ELF-1 (cell line): ENCODE measurements around the gene BAX.

Source experiments
- DNase-seq: peaks from one replicate; pipeline ENCODE4 v3.0.0-alpha.2; 2016; ENCODE audit warnings: low read depth, low spot score

Gene BAX

DNA sequence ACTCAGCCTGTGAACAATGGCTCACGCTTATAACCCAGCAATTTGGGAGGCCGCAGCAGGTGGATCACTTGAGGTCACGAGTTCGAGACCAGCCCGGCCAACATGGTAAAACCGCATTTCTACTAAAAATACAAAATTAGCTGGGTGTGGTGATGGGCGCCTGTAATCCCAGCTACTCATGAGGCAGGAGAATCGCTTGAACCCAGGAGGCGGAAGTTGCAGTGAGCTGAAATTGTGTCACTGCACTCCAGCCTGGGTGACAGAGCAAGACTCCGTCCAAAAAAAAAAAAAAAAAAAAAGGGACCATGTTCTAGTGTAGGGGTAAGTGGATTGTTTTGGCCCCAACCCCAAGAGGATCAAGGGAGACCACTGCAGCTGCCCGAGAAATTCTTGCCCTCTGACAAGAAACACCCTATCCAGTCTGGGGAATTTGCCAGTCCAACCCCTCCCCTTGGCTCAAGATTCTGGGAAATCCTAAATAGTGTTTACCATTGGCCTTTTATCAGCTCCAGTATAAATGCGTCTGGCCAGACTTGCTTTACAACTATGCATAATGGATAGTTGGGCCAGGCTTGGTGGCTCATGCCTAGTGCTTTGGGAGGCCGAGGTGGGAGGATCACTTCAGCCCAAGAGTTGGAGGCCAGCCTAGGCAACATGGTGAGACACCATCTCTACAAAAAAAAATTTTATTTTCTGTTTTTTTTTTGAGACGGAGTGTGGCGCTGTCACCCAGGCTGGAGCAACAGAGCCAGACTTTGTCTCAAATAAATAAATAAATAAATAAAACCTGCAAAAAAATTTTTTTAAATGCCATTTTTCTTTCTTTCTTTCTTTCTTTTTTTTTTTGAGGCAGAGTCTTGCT lies 26.3 kb upstream of the BAX start:
- no peak for DNase-seq

GRCh38 chr19:48933382-48933932 lies 21.2 kb upstream of the BAX start, which contains the start of gene DHDH:
DHDH (plus strand) TSS chr19:48933699; CDS start chr19:48933722, 23 bp downstream.
- peak; percentile 94 for DNase-seq

GRCh38 chr19:48934837-48935236 lies 19.8 kb upstream of the BAX start:
- DNase-seq, result peak; percentile 44

GRCh38 chr19:48935864-48936263 lies 18.8 kb upstream of the BAX start:
- no peak for DNase-seq

- no peak for DNase-seq
Observed at GRCh38 chr19:48938256-48938655, 16.4 kb upstream of the BAX start.

DNA sequence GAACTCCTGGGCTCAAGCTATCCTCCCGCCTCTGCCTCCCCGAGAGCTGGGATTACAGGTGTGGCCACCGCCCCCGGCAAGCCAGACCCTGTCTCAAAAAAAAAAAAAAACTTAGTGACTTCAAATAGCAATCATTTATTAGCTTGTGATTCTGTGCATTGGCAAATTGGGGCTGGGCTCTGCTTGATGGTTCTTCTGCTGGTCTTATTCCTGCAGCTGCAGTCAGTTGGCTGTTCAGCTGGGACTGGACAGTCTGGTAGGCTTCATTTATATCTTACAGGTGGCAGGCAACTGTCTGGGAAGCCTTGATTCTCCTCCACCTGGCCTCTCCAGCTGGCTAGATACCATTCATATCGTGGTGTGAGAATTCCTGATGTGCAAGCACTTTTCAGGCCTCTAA lies 13.8 kb upstream of the BAX start:
- no peak for DNase-seq

- DNase-seq, result no peak
Observed at GRCh38 chr19:48943081-48943480, 11.6 kb upstream of the BAX start.

GRCh38 chr19:48945415-48945814 lies 9.3 kb upstream of the BAX start:
- DNase-seq, result no peak

- no peak for DNase-seq
Observed at GRCh38 chr19:48945817-48946216, 8.9 kb upstream of the BAX start.

DNA sequence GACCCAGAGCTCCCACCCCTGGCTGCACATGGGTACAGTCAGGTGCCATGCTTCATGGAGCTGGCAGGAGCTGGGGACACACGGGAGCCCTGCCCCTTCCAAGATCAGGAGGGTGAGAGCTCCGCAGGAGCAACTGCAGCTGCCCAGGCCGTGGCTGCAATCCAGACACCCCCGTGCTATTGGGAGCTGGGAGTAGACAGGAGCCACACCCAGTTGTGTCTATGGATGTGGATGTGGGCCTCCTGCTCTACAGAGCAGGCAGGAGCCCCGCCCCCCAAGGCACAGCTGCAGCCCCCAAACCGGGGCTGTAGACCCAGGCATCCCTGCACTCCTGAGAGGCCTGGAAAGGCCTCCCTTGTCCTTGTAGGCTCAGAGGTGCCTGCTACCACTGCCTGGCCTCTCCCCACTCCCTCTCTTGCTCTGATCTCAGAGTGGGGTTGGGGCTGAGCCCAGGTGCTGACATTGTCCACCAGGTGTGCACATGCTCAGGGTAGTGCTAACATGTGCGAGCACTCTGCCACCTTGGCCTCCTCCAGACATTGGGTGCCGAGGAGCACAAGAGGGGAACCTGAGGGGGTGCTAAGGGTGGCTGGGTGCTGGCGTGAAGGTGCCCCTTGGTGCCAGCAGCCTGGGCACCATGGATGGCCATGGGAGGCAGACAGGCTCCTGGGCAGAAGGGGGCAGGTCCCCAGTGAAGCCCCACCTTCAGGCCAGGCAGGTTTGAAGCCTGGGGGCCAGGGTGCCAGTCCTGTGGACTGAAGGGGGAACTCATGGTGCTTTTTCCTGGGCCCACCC lies 8.0 kb upstream of the BAX start:
- DNase-seq, result no peak

- no peak for DNase-seq
Observed at GRCh38 chr19:48947258-48947542, 7.5 kb upstream of the BAX start.

DNA sequence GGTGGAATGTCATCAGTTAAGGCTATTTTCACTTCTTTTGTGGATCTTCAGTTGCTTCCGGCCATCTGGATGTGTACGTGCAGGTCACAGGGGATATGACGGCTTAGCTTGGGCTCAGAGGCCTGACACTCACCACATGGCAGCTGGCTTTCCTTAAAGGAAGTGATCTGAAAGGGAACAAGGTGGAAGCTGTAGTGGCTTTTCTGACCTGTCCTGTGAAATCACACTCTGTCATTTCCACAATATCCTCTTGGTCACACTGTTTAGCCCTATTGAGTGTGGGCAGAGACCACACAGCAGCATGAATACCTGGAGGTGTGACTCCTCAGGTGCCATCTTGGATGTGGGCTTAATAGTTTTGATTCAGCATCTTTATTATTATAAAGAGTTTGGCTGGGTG lies 4.5 kb upstream of the BAX start:
- no peak for DNase-seq

GRCh38 chr19:48950830-48951519 lies 3.7 kb upstream of the BAX start:
- DNase-seq, result no peak

DNA sequence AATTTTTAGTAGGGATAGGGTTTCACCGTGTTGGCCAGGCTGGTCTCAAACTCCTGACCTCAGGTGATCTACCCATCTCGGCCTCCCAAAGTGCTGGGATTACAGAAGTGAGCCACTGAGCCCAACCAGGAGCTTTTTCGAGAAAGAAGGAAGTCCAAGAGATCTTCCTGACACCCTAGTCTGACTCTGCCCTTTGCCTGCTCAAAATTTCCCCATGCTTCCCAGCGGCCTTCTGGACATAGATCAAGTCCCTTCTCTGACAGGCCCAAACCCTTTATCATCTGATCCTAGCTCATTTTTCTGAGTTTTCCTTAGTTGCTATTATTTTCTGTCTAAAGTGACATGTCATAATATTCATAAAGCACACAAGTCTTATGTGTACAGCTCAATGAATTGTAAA lies 1.5 kb upstream of the BAX start:
- DNase-seq, result no peak

DNA sequence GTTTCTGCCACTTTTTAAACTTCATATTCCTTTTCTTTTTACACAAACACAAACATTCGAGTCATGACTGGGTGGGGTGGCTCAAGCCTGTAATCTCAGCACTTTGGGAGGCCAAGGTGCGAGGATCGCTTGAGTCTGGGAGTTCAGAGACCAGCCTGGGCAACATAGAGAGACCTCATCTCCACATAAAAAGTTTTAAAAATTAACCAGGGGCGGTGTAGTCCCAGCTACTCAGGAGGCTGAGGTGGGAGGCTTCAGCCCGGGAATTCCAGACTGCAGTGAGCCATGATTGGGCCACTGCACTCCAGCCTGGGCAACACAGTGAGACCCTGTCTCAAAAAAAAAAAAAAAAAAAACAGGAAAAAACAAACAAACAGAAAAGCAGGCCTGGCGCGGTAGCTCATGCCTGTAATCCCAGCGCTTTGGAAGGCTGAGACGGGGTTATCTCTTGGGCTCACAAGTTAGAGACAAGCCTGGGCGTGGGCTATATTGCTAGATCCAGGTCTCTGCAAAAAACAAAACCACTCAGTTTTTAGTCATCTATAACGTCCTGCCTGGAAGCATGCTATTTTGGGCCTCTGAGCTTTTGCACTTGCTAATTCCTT lies 583 bp upstream of the BAX start:
- DNase-seq, result no peak

DNA sequence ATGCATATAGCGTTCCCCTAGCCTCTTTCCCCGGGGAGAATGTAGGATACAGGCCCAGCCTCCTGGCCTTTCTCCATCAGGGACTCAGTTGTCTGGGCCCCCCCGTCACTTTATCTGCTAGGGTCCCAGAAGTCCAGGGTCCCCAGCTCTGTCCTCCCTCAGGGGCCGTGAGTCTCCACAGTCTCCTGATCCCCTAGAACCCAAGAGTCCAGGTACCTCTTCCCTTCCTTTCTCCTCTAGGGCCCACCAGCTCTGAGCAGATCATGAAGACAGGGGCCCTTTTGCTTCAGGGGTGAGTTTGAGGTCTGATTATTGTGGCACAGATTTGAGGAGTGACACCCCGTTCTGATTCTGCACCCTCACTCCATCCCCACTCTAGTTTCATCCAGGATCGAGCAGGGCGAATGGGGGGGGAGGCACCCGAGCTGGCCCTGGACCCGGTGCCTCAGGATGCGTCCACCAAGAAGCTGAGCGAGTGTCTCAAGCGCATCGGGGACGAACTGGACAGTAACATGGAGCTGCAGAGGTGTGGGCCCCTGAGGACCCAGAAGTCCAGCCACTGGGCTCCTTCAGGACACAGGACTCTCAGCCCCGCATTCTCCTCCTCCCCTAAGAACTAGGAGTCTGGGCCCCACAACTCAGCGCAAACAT lies 758 bp downstream of the BAX start:
- DNase-seq, result no peak

DNA sequence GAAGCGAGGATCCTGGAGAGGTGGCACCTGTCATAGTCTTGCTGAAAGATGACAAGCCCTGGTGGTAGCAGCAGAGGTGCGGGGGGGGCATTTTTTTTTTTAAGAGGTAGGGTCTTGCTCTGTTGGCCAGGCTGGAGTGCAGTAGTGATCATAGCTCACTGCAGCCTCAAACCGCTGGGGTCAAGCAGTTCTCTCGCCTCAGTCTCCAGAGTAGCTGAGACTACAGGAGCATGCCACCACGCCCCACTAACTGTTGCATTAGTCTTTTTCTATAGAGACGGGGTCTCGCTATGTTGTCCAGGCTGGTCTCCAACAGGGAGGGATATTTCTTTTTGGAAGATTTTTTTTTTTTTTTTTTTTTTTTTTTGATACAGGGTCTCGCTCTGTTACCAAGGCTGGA lies 3.3 kb downstream of the BAX start:
- no peak for DNase-seq

- DNase-seq, result no peak
Observed at GRCh38 chr19:48959341-48960239, 4.9 kb downstream of the BAX start.

DNA sequence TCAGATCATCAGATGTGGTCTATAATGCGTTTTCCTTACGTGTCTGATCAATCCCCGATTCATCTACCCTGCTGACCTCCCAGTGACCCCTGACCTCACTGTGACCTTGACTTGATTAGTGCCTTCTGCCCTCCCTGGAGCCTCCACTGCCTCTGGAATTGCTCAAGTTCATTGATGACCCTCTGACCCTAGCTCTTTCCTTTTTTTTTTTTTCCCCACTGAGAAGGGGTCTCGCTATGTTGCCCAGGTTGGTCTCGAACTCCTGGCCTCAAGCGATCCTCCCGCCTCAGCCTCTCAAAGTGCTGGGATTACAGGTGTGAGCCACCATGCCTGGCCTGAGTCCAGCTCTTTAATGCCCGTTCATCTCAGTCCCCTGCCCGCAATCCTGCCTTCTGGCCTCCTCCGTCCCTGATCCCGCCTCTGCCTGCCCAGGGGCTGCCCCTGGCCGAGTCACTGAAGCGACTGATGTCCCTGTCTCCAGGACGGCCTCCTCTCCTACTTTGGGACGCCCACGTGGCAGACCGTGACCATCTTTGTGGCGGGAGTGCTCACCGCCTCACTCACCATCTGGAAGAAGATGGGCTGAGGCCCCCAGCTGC lies 6.5 kb downstream of the BAX start:
- DNase-seq, result peak; percentile 18

DNA sequence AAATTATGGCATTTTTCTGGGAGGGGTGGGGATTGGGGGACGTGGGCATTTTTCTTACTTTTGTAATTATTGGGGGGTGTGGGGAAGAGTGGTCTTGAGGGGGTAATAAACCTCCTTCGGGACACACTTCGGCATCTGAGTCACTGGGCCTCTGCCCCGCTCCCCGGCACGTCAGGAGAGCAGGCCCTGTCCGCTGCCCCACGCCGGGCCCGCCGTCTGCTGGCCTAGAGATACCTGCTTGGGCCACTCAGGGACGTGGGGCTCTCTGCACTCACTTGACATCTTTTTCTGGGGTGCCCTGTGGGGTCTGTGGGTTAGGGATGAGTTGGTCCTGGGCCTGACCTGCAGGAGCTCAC lies 7.0 kb downstream of the BAX start:
- no peak for DNase-seq
